ENCODE measurements around the gene D2HGDH. TPM values are rescaled to one million over a fixed set of nuclear protein-coding genes. Genes with fewer than 3 reads are reported as not detected.
"Not testable (repeated sequence)": the region's sequence is repeated elsewhere in the genome, so short reads cannot be mapped to it uniquely, and the experiment has no call there.

D2HGDH gene
- total RNA-seq, 1 donor from 2014 or later, result 16.4 TPM

- no peak for DNase-seq
These were observed 34.4 kb downstream of the D2HGDH start for GRCh38 chr2:241768850-241769249.

DNA sequence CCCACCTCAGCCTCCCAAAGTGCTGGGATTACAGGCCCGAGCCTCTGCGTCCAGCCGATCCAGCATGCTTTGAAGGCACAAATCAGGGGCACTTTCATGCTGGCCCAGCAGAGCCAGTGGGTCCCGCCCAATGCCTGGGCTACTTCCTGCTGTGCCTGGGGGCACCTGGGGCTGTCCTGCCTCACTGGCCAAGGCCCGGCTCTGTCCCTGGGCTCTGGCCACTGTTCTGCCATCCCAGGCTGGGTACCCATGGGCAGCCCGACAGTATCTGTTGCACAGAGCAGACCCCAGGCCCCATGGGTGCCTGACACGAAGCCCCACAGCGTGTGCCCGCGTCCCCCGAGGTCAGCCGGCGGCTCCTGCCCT, 35.4 kb downstream of the D2HGDH start:
- no peak for DNase-seq

- no peak for DNase-seq
These were observed 35.9 kb downstream of the D2HGDH start for GRCh38 chr2:241770185-241770935.

GRCh38 chr2:241770936-241771285, 36.5 kb downstream of the D2HGDH start:
- DNase-seq, result no peak

- DNase-seq, result no peak
These were observed 37.0 kb downstream of the D2HGDH start for GRCh38 chr2:241771286-241772062.

DNA sequence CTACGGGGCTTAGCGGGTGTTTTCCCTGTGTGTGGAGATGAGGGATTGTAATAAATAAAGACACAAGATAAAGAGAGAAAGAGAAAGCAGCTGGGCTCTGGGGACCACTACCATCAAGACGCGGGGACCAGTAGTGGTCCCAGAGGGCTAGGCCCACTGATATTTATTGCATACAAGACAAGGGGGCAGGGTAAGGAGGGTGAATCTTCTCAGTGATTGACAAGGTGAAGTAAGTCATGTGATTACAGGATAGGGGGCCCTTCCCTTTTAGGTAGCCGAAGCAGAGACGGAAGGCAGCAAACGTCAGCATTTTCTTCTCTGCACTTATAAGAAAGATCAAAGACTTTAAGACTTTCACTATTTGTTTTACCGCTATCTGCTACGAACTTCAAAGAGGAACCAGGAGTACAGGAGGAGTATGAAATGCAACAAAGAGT, 37.7 kb downstream of the D2HGDH start:
- DNase-seq, result no peak

DNA sequence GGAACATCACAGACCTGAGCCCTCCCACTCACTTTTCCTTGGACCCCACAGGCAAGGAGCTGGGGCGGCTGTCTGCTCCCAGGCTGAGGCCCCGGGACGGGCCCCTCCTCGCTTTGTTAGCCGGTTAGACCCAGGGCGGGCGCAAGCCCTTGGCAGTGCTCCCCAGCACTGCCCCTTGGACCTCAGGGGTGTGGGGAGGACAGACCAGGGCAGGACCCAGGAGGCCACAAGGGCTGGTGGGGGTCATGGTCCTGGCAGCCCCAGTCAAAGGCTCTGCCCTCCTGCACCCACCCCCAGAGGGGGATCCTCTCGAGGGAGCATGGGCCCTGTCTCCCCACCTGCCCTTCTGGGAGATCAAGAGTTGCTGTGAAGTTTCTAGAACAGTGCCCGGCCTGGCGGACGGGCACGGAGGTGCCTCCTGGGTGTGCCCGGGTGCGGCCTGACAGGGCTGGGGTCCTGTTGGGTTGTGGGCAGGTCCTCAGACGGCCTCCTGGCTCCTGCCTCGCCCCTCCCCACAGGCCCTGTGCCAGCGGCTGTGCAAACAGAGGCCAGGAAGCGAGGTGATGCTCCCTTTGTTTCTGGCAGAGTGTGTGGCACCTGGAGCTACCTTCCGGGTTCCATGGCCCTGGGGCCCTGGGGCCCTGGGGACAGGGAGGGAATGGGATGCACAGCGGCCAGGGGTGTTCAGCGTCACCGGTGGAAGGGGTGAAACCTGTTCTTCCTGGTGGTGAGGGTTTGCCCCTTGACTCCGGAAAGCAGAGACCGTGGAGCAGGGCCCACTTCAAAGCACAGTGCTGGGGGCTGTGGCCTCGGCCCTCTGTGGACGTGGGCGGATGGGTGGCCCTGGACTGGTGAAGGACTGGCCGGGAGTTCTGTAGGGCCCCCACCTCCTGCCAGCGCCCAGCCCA, 39.3 kb downstream of the D2HGDH start:
- DNase-seq, result no peak

GRCh38 chr2:241774419-241775222, 40.2 kb downstream of the D2HGDH start:
- no peak for DNase-seq

DNA sequence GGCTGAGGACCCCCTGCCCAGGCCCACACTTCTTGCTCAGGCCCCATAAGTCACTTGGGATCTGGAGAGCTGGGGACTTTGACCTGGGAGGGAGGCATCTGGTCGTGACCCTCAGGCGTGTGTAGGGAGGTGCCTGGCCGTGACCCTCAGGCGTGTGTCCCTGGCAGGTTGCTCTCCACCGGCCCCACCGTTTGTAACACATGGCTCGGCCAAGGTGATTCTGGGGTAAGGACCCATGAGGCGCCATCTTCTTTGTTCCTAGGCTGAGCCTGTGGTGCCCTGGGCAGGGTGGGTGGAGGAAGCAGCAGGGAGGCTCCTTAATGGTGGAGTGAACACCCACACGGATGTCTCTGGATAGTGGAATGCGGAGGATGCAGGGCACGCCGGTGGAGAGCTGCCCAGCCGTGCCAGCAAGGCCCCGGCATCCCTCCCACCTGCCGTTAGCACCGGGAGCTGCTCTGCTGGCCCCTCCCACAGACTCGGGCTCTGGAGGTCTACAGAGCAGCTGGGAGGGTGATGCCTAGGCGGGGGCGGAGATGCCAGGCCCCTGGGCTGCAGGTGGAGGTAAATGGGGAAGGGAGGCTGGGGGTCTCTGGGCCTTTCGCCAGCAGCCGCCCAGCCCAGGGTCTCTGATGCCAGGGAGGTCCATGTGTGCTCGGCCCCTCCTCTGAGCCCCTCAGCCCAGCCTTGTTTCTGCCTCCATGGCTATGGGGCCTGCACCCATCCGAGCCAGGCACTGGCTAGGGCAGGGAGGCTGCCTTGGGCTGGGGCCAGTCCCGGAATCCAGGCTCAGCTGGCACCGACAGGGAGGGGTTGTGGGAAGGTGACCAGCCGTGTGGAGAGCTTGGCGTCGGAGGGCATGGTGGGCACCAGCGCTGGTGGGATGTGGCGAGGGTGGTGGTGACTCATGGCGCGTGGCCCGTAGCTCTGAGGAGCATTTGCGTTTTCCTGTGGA, 41.1 kb downstream of the D2HGDH start:
- DNase-seq, result no peak

DNA sequence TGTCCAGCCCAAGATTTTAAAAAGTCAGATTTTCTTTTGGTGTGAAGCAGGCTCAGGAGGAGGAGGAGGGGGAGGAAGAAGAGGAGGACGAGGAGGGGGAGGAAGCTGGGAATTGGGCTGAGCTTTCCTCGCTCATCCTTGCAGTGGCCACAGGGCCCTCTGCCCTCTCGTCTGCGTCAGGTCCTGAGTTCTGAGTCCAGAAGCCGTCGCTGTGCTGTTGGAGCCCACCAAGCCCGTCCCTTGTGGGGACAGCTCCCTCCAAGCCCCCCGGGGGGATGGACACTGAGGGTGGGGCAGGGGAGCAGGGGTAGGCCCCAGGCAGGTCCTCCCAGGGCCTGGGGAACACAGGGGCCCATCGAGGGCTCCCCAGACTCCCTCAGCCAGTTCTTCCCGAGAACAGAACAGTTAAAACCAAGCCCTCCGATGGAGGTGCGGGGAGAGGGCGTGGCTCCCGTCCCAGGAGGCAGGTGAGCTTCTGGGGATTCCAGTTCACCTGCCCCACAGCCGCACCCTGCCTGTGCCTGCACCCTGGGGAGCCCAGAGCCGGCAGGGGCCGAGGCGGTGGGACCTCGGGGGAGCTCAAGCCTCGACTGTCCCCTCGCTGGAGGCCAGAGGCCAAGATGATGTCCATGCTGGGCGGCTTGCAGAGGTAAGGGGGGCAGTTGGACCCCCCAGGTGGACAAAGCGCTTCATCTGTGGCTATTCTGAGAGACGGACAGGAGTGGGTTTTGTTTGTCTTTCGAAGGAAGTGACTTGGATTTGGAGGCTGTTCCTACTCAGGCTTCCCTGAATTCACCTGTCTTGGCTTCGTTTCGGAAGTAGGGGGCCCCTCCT, 42.1 kb downstream of the D2HGDH start, which contains the start of gene GAL3ST2:
GAL3ST2 (plus strand) TSS at position 487 of the 834 bp plus-strand sequence; CDS start at position 621, 134 bp downstream.
- DNase-seq, result no peak

- no peak for DNase-seq
These were observed 42.8 kb downstream of the D2HGDH start for GRCh38 chr2:241777170-241777685.

GRCh38 chr2:241777686-241778627, 43.5 kb downstream of the D2HGDH start:
- no peak for DNase-seq

GRCh38 chr2:241780939-241781569, 46.6 kb downstream of the D2HGDH start:
- DNase-seq, result no peak

DNA sequence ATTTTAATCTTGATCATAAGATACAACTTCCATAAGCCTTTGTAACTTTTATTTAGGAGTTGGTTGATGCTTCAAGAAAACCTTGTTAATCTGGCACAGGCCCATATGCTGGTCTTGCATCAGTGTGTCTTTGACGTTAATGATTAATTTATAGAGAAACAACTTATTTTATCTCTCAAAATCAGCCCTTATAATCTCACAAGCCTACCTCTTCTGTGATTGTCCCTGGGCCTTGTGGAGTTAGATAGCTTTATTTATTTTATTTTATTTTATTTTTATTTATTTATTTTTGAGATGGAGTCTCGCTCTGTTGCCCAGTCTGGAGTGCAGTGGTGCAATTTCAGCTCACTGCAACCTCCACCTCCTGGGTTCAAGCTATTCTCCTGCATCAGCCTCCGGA, 47.6 kb downstream of the D2HGDH start:
- DNase-seq, result not testable (repeated sequence)

- DNase-seq, result no peak
These were observed 53.7 kb downstream of the D2HGDH start for GRCh38 chr2:241788135-241788534.

GRCh38 chr2:241788572-241788971, 54.1 kb downstream of the D2HGDH start:
- no peak for DNase-seq

DNA sequence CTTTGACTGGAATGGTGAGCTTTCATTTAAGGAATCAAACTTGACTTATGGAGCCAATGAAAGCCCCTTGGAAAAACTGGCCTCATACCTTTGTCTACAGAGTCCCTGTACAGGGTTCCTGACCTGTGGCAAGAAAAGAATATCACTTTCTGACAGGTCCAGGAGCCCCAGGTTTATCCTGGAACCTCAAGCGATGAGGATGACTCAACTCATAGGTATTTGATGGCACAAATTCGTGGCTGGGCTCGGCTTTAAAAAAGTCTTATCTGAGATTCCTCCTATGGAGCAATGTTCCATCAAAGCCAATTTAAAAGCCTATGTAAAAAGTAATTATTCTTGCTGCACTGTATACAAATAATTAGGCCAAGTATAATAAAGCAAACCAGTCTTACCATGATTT, 57.0 kb downstream of the D2HGDH start:
- not testable (repeated sequence) for DNase-seq

DNA sequence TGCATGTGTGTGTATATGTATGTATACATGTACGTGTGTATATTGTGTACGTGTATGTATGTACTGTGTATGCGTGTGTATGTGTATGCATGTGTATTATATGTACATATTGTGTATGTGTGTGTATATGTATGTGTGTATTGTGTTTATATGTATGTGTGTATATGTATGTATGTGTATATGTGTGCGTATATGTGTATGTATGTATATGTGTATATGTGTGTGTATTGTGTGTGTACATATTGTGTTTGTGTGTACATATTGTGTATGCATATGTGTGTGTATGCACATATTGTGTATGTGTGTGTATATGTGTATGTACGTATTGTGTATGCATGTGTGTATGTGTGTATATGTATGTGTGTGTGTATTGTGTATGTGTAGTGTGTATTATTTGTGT, 59.0 kb downstream of the D2HGDH start:
- no peak for DNase-seq

Measured in skin of body (tissue), 2 donors.